NK-92 (cell line): ENCODE results near the gene OR9G1.
"Not testable (repeated sequence)": the region's sequence is repeated elsewhere in the genome, so short reads cannot be mapped to it uniquely, and the experiment has no call there.

Source experiments
- DNase-seq: peaks from one replicate; lab custom pipeline; 2025; ENCODE audit not compliant: unreplicated experiment; lab: John Stamatoyannopoulos, UW

OR9G1 gene

GRCh38 chr11:56698795-56699194 is at the start of gene OR9G1:
Gene OR9G1 (plus strand): TSS chr11:56699095. CDS start chr11:56700388, 1,293 bp downstream.
- DNase-seq: no peak

GRCh38 chr11:56659755-56660154 is 39.1 kb upstream of the OR9G1 start:
- DNase-seq: no peak

GRCh38 chr11:56663386-56663785 is 35.5 kb upstream of the OR9G1 start, which contains the start of gene OR5AR1:
Gene OR5AR1 (plus strand): TSS chr11:56663686. CDS start chr11:56663686, 0 bp downstream.
- no peak for DNase-seq

- DNase-seq: no peak
Measured at GRCh38 chr11:56670984-56671383, 27.9 kb upstream of the OR9G1 start.

GRCh38 chr11:56688554-56689100 is 10.3 kb upstream of the OR9G1 start:
- no peak for DNase-seq

- DNase-seq: not testable (repeated sequence)
Measured at GRCh38 chr11:56691179-56691578, 7.7 kb upstream of the OR9G1 start.

GRCh38 chr11:56693428-56693827 is 5.5 kb upstream of the OR9G1 start:
- no peak for DNase-seq

GRCh38 chr11:56700242-56700913 is 1.5 kb downstream of the OR9G1 start:
- DNase-seq: no peak

- DNase-seq: no peak
Measured at GRCh38 chr11:56700914-56701485, 2.1 kb downstream of the OR9G1 start.

- DNase-seq: no peak
Measured at GRCh38 chr11:56705784-56706396, 7.0 kb downstream of the OR9G1 start.

GRCh38 chr11:56706486-56706885 is 7.6 kb downstream of the OR9G1 start:
- no peak for DNase-seq

GRCh38 chr11:56714206-56714605 is 15.3 kb downstream of the OR9G1 start:
- DNase-seq: no peak

GRCh38 chr11:56716379-56716854 is 17.5 kb downstream of the OR9G1 start:
- no peak for DNase-seq

- no peak for DNase-seq
Measured at GRCh38 chr11:56720513-56720912, 21.6 kb downstream of the OR9G1 start.

- no peak for DNase-seq
Measured at GRCh38 chr11:56740107-56740506, 41.2 kb downstream of the OR9G1 start.

- no peak for DNase-seq
Measured at GRCh38 chr11:56740886-56741285, 42.0 kb downstream of the OR9G1 start.

- DNase-seq: no peak
Measured at GRCh38 chr11:56748597-56748996, 49.7 kb downstream of the OR9G1 start, which contains the start of gene OR9G4. Gene OR9G4 (minus strand): TSS chr11:56748697. CDS start chr11:56743766, 4,931 bp downstream.

- DNase-seq: no peak
Measured at GRCh38 chr11:56750190-56750589, 51.3 kb downstream of the OR9G1 start.

GRCh38 chr11:56751480-56751879 is 52.6 kb downstream of the OR9G1 start:
- no peak for DNase-seq
